NCI-H460 (cell line): ENCODE results near the gene FTO. TPM values are rescaled to one million over a fixed set of nuclear protein-coding genes. Genes with fewer than 3 reads are reported as not detected.

Experiments used
- DNase-seq: peaks from one replicate; pipeline ENCODE4 v3.0.0-alpha.2; 2016; ENCODE audit warnings: low read depth; ENCODE audit errors: extremely low read depth
- total RNA-seq: library from RNA; depleted of rRNA; stranded (reverse); fragments of >200 nt; shearing (Covaris generic); gene quantifications from 2 replicates; pipeline ENCODE4 v1.2.3, GENCODE V29; 2014

Gene FTO
- total RNA-seq, 1 experiment from 2014 or later, result 41.2 TPM

DNA sequence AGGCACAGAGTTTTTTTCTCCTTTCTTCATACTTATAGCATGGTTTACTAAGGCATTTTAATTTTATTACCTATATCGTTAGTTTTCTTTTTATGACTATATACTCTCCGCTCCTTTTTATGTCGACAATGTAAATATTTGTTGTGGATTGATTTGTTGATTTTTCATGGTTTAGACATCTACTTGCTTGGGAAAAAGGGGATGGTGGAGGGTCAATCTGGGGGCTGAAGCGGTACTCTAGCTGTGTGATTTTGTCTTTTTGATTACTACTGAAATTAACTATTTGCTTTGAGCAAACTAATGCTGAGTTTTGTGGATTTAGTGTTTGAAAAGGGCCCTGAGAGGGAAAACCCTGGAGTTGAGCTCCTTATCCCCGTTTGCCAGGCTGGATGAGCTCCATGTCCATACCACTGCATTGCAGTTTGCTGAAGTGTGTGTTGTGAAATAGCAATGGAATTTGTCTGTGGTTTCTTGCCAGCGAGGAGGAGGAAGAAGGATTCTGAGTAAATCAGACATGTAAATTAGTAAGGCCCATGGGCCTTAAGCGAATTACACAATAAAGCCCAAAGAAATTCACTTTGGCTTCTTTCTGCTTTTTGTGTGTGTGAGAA is 72.0 kb downstream of the FTO start:
- DNase-seq, result peak; percentile 64

DNA sequence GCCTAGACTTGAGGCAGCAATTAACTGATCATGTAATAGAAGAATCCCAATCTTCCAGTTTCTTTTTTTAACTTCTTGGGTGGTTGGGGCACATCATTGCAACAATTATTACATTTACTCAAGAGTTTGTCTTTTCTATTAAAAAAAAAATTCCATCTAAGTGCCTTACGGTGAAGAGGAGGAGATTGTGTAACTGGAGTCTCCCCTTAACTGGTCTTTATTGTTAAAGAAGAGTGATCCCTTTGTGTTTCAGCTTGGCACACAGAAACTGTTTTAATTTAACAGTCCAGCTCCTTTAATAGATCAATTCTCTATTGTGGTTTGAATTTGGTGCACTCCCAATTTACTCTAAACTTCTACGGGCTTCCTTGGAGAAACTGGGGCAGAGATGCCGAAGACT is 75.2 kb downstream of the FTO start:
- DNase-seq, result no peak

DNA sequence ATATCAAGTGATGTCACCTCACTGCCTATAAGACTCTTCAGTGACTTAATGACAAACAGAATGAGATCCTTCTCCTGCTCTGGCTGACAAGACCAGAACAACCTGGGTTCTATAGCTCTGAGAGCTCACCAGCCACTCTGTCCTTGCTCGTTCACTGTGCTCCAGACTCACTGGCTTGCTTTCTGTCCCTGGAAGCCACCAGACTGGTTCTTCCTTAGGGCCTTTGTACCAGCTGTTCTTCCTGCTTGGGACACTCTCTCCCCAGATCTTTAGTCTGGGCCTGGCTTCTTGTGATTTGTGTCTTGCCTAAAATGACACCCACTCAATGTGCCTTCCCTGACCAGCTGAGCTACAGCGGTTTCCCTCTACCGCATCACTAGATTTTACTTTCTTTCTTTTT is 76.1 kb downstream of the FTO start:
- DNase-seq, result no peak

DNA sequence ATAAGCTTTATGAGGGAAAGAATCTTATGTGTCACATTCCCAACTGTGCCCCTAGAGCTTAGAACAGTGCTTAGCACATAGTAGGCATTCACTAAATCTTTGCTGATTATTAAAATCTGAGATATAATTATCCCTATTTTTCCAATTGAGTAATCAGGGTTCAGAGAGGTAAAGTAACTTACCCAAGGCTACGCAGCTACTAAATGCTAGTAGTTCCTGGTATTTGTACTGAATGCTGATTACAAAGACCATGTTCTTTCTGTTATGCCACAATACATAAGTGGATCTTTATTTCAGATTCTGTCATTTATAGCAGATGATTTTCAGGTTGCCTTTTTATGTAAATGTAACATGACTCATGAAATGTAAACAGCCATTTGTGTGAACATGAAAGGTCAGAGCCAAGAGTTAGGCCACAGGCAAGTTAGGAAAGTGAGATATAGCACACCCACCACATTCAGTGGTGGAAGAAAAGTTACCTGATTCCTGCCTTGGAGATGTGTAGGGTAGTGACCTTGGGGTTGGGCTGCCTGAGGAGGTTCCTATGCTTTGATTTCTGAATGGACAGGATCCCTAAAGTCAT is 77.2 kb downstream of the FTO start:
- DNase-seq, result no peak

DNA sequence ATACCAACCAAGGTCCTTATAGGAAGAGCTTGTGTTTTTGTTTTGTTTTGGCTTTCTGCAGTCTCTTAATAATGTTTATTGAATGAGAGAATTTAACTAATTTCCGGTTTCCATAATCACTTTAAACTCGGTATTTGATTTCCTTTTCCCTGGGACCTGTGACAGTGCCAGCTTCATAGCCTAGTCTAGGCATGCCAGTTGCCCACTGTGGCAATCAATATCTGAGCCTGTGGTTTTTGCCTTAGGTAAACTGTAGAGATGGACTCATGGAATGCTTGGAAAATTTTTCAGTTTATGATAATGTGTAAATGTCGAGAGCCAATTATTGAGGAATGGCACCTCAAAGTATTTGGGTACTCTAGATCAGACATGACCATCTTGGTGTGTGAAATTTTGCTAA is 78.2 kb downstream of the FTO start:
- DNase-seq, result no peak

DNA sequence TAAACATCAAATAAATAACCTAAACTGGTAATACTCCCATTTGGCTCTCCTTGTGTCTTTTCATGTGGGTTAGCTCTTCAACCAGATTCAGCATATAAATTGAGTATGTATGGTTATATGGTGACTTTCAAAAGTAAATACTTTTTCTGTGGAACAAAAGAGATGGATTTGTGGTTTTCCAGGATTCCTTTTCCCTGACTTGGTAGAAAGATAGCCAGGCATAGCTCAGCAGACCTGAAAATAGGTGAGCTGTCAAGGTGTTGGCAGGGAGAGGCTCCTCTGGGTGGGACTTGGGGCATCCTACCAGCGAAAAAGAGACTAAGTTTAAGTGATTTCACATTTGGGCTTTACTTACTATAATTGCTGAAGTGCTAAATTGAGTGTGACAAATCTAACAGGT is 80.3 kb downstream of the FTO start:
- no peak for DNase-seq

DNA sequence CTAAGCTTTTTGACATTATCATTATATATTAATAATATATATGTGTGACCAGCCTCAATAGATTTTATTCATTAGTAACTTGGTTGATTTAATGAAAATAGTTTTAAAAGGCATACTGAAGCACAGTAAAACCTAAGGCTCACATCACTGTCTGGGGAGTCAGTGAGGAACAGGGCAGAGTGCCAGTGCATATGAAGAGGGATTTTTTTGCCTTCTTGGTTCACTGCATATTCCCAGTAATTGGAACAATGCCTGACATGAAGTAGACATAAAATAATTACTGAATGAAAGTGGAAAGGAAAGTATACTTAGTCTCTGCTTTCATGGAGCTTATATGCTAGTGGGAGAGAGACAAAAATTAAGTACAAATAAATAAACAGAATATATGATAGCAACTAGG is 81.1 kb downstream of the FTO start:
- DNase-seq, result no peak

DNA sequence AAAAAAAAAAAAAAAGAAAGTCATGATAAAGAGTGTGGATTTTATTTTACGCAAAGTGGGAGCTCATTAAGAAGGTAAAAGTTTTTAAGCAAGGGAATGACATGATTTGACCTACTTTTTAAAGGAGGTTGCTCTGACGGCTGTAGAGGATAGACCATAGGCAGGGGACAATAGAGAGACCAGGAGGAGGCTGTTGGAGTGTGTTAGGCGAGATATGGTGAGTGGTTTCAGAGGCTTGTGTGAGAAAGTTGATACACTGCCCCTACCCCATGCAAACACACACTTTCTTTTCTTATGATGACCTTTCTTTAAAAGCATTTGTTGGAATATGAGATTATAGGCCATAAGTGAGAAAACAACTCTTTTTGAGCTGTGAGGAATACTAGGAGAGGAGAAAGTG is 82.0 kb downstream of the FTO start:
- no peak for DNase-seq

DNA sequence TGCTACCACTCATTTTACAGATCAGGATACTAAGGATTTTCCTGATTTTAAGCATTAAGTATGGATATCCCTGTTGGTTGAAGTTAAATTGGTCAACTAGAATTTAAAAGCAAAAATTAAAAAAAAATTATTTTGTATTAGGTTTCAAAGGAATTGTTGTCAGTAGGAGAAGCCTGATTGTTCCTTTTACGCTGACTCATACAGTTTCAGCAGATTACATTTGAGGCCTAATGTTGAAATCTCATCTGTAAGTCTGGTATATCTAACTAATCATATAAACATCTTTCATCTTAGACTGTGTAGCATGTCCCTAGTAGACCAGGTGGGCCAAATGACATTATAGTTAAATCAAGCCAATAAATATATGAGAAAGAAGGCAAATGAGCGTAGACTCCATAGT is 83.5 kb downstream of the FTO start:
- no peak for DNase-seq

DNA sequence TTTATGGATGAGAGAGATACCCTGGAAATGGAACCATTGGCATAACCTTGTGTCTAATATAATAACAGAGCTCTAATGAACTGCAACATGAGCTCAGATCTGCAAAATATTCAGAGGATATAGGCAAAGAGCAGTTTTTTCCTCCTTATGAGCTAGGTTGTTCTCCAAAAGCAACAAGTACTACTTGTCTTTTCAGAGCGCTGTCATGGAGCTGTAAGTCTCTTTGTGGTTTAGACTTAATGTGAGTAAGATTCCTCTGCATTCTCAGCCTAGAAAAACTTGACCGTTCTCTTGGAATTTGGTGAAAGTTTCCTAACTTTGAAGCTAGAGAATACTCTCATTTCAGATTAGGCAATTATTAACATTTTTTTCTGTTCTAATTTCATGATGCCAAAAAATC is 85.2 kb downstream of the FTO start:
- DNase-seq, result no peak

DNA sequence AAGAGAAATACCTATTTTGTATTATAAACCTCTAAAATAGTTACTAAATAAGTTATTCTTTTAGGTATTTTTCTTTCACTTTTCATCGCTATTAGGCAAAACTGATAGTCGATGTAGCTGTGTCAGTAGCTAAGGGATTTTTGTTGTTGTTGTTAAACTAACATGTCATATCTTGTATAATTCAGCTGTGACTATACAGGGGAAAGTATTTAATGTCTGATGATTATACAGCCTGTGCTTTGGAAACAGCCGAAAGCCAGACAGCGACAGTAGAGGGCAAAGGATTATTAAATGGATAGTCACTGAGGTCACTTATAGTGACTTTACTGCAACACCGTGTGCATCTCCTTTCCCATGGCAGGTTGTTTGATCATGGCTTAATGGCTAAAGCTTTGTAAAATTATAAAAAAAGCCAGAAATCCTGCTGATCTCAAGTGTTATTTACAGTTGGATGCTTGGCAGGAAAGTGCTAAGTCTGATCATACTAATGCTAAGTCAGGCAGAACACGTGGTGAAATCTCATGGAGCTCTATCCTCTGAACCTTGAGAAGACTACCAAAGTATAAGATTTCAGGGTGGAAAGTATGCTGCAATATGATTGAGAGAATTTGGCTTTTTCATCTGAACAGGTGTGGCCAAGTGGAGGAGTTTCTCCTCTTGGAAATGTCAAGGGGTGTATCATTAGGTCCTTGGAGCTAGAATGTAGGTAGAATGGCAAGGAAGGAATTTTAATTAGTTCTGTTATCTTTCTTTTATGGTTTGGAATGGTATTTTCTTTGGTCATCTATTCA is 88.4 kb downstream of the FTO start:
- no peak for DNase-seq

DNA sequence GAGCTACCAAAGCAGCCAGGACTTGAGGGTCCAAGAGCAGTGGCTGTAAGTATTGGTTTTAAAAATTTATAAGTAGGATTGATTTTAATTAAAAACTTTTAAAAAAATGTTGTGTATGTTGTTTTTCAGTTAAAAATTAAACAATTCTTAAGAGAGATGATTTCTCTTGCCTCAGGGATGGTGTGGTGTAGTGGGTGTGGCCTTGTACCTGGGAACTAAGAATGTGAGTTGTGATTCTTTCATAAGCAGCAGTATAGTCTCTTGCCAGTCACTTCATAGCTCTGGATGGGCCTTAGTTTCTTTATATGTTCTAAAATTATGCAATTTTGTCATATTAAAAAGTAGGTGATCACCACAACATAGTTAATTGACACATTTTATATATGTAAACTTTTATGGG is 99.5 kb downstream of the FTO start:
- DNase-seq, result no peak

DNA sequence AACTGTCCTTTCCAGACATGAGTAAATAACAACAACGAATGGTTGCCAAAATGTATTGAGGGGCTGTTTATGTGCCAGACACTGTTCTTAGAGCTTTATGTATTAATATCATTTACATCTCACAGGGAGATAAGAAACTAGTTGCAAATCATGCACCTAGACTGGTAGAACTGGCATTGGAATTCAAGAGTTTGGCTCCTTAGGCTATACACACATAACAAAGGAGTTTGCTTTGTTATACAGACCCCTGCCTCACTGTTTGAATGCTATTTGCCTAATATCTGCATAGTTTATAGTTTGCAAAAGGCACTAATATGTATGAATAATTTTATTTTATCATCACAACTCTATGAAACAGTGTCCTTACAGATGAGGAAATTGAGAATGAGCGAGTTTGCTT is 100.0 kb downstream of the FTO start:
- no peak for DNase-seq

DNA sequence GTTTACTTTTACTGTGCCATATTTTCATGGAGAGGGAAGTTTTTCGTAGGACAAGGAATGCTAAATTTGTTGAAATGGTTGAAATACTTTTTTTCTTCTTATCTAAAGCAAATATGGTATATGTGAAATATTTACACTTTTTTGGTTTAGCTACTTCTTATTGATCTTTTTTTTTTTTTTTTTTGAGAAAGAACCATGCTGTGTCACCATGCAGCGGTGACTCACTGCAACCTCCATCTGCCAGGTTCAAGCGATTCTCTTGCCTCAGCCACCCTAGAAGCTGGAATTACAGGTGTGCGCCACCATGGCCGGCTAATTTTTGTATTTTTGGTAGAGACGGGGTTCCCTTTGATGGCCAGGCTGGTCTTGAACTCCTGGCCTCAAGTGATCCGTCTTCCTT is 100.5 kb downstream of the FTO start:
- no peak for DNase-seq

DNA sequence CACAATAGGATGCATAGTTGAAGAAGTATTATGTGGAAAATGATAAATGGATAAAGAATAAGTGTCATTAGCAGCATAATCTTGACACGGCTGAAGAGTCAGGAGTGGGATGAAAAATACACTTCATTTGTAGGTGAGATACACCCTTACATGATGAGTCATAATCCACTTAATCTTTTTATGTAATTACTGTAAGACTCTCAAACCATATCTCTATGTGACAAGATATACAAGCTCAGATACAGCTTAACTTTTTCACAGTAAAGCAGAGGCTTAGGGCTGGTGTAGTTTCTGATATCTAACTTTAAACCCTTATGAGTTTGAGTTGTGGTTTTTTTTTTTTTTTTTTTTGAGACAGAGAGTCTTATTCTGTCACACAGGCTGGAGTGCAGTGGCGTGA is 101.2 kb downstream of the FTO start:
- no peak for DNase-seq

DNA sequence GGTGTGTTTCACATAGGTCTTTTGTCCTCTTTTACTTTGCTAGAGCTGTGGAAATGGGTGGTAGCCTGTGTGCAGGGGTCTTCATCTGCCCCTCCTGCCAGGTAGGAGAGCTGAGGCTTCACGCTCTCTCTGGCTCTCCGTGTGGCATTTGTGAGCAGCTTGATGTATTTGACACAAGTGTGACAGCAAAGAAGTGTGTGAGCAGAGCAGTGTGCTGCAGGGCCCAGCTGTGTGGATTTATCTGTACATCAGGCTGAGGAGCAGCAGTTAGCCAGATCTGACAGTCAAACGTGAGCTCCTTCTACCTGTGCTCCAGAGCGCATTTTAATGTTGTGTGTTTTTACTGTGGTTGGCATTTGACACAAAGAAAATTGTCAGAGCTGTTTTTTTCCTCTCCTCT is 101.8 kb downstream of the FTO start:
- no peak for DNase-seq

DNA sequence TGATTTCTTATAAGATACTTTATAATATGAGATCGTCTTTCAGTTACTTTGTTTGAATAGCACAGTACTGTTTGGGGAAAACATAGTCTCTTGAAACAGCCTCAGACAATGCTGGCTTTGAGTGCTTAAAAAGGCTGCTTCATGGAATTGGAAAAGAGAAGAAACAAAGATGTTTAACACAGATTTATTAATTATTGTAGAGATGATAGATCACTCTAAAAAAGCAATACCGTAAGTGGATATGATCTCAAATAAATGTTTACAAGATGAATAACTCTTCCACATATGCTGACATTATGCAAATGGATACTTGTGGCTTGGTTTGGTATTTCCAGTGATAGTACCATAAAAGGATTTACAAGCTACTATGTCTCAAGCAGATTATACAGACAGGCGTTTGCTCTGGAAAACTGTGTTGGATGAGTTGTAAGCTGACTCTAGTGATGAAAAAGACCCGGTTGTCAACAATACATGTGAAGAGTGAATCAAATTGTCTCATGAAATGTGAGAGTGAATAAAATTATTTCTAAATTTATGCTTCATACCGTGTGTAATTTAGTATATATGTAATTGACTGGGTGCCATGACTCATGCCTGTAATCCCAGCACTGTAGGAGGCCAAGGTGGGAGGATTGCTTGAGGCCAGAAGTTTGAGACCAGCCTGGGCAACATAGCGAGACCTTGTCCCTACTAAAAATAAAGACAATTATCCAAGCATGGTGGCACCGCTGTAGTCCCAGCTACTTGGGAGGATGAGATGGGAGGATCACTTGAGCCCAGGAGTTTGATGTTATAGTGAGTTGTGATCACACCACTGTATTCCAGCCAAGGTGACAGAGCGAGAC is 105.4 kb downstream of the FTO start:
- DNase-seq, result no peak

DNA sequence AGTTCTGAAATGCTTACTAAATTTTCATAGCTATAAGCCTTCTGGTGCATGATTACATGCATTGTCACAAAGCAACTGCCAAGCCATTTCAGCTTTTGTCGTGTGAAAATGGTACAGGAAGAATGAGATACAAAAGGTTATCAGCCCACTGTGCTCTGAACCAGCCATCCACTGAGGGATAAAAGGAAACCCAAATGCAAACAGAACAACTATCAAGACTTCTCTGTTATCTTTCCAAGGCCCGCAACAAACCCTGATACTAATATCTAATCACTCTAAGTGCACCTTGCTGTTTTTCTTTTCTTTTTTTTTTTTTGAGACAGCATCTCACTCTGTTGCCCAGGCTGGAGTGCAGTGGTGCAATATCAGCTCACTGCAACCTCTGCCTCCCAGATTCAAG is 109.0 kb downstream of the FTO start:
- no peak for DNase-seq

DNA sequence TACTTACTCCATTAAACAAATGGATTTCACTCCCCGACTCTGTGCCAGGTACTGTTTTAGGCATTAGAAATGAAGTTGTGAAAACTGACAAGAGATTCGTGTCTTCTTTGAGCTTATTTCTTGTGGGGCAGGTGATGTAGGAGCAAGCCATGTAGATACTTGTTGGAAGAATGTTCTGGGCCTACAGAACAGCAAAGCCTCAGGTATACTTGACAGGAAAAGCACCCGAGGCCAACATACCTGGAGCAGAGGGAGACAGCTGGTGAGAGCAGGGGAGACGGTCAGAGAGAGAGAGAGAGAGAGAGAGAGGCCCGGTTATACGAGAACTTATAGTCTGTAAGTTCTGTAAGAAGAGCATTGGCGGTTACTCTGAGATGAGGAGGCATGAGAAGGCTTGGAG is 110.8 kb downstream of the FTO start:
- no peak for DNase-seq

DNA sequence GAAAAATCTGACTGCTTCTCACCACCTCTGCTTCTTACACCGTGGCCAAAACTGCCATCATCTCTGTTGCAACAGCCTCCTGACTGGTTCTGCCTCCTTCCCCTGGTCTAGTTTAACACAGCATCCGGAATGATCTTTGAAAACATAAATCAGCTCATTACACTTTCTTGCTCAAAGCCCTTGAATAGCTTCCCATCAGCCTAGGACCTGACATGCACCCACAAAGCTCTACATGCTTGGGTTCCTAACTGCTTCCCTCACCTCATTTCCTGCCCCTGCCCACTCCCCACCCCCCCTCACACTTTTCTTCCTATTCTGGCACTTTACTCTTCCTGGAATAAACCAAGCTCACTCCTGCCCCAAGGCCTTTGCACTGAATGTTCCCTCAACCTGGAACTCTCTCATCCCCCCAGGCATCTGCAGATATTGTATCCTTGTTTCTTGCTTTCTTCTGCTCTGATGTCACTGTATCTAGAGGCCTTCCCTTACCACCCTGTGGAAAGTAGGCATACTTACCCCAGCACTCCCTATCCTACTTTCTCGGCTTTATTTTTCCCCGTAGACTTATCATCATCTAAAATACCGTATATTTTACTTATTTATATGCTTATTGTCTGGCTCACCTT is 112.4 kb downstream of the FTO start:
- no peak for DNase-seq
